H1 (cell line): ENCODE data around the gene POLR1B. TPM values are rescaled to one million over a fixed set of nuclear protein-coding genes. Genes with fewer than 3 reads are reported as not detected.

ENCODE experiments used
- CTCF ChIA-PET: fragments of 300-600 bp; sonication (Branson Sonifier 250); formaldehyde crosslinking; loops from one replicate; lab custom pipeline; 2021; ENCODE audit not compliant: partially characterized antibody; lab: Charles Lee
- POLR2A ChIA-PET: fragments of 300-600 bp; sonication (Branson Sonifier 250); formaldehyde crosslinking; loops from one replicate; lab custom pipeline; 2021; ENCODE audit warnings: inconsistent platforms; ENCODE audit not compliant: partially characterized antibody; lab: Charles Lee
- DNase-seq, 2 experiments: peaks; one replicate each; pipeline versions ENCODE4 v3.0.0 to v3.0.0-alpha.2; 2010 to 2022; ENCODE audit warnings: low spot score in 2 of 2, low read depth in 1 of 2, mixed read lengths in 1 of 2
- FAIRE-seq: peaks from 2 replicates; lab custom pipeline; 2011; peaks lifted over from hg19 to GRCh38; lab: Jason Lieb, UNC
- H2AFZ ChIP-seq: 2 replicates; pipeline ENCODE4 v1.8.1; 2012; ENCODE audit warnings: low read length, inconsistent platforms
- H2AK5ac ChIP-seq: 2 replicates; pipeline ENCODE4 v1.6.1; 2013; ENCODE audit warnings: low read depth, low read length
- H2BK120ac ChIP-seq: replicated peaks from 2 replicates; pipeline ENCODE3; 2013; ENCODE audit warnings: low read depth, low read length, inconsistent platforms
- H2BK12ac ChIP-seq: 2 replicates; pipeline ENCODE4 v1.6.1; 2013; ENCODE audit warnings: low read depth, low read length
- H2BK15ac ChIP-seq: 2 replicates; pipeline ENCODE4 v1.6.1; 2013; ENCODE audit warnings: low read length
- H2BK20ac ChIP-seq: 2 replicates; pipeline ENCODE4 v1.6.1; 2013; ENCODE audit warnings: low read length
- H2BK5ac ChIP-seq: 2 replicates; pipeline ENCODE4 v1.6.1; 2013; ENCODE audit warnings: low read depth, low read length
- H3K14ac ChIP-seq: 2 replicates; pipeline ENCODE4 v1.6.1; 2013; ENCODE audit warnings: inconsistent platforms; ENCODE audit not compliant: insufficient read length
- H3K18ac ChIP-seq: 2 replicates; pipeline ENCODE4 v1.6.1; 2013; ENCODE audit warnings: low read length; ENCODE audit errors: extremely low read depth
- H3K23ac ChIP-seq: 2 replicates; pipeline ENCODE4 v1.6.1; 2013; ENCODE audit warnings: inconsistent platforms; ENCODE audit not compliant: insufficient read length
- H3K23me2 ChIP-seq: 2 replicates; pipeline ENCODE4 v1.6.1; 2013; ENCODE audit warnings: low read depth, low read length
- H3K27ac ChIP-seq: 2 replicates; pipeline ENCODE4 v1.6.1; 2011; ENCODE audit warnings: low read depth, low read length, inconsistent platforms
- H3K27me3 ChIP-seq, 4 experiments: replicated peaks in 1 of 4; 1 replicate in 1 of 4; 2 replicates in 3 of 4; pipeline versions ENCODE4 v1.6.1 to v1.8.1; 2011 to 2013; ENCODE audit warnings: low read length in 3 of 4, mild to moderate bottlenecking in 3 of 4, inconsistent platforms in 2 of 4, mixed read lengths in 2 of 4, moderate library complexity in 1 of 4; ENCODE audit not compliant: control insufficient read depth in 3 of 4, insufficient read depth in 3 of 4; ENCODE audit errors: extremely low read depth in 1 of 4
- H3K36me3 ChIP-seq, 4 experiments: 2 replicates each; pipeline versions ENCODE4 v1.6.1 to v1.8.1; 2011 to 2013; ENCODE audit warnings: mild to moderate bottlenecking in 4 of 4, low read length in 3 of 4, moderate library complexity in 2 of 4, control low read depth in 1 of 4, inconsistent platforms in 1 of 4; ENCODE audit not compliant: insufficient read depth in 4 of 4, control insufficient read depth in 2 of 4
- H3K4ac ChIP-seq: replicated peaks from 2 replicates; pipeline ENCODE3; 2013; ENCODE audit warnings: low read length, low read depth, mixed read lengths, inconsistent platforms; ENCODE audit not compliant: insufficient read length
- H3K4me1 ChIP-seq, 4 experiments: replicated peaks in 1 of 4; 1 replicate in 1 of 4; 2 replicates in 3 of 4; pipeline versions ENCODE4 v1.6.1 to v1.8.1; 2011 to 2013; ENCODE audit warnings: low read length in 3 of 4, inconsistent platforms in 2 of 4, mixed read lengths in 1 of 4; ENCODE audit not compliant: insufficient read depth in 4 of 4, control insufficient read depth in 3 of 4
- H3K4me2 ChIP-seq, 2 experiments: 2 replicates each; pipeline versions ENCODE4 v1.6.1 to v1.8.1; 2011 to 2013; ENCODE audit warnings: low read depth in 2 of 2, low read length in 2 of 2, control low read depth in 1 of 2, inconsistent platforms in 1 of 2, mild to moderate bottlenecking in 1 of 2; ENCODE audit not compliant: insufficient read depth in 1 of 2
- H3K4me3 ChIP-seq, 4 experiments: fragments of 200-600, 300-600 bp in 1 of 4; sonication (generic), shearing (Covaris generic), sonication (Bioruptor Twin) in 1 of 4; 2 replicates each; pipeline versions ENCODE4 v1.5.1 to v1.8.1; 2011 to 2016; ENCODE audit warnings: low read length in 4 of 4, low read depth in 3 of 4, control low read depth in 2 of 4, inconsistent platforms in 2 of 4, mild to moderate bottlenecking in 2 of 4, mixed read lengths in 1 of 4, moderate library complexity in 1 of 4; ENCODE audit not compliant: insufficient read depth in 2 of 4; ENCODE audit errors: extremely low read depth in 1 of 4
- H3K56ac ChIP-seq: replicated peaks from 2 replicates; pipeline ENCODE3; 2013; ENCODE audit warnings: low read depth, mild to moderate bottlenecking, mixed read lengths, low read length, inconsistent platforms; ENCODE audit not compliant: insufficient read length
- H3K79me1 ChIP-seq: 2 replicates; pipeline ENCODE4 v1.6.1; 2013; ENCODE audit warnings: low read depth, low read length, control low read depth
- H3K79me2 ChIP-seq, 2 experiments: 2 replicates each; pipeline versions ENCODE4 v1.6.1 to v1.8.1; 2012 to 2013; ENCODE audit warnings: low read length in 2 of 2, mild to moderate bottlenecking in 2 of 2, inconsistent platforms in 1 of 2; ENCODE audit not compliant: insufficient read depth in 2 of 2, control insufficient read depth in 1 of 2
- H3K9ac ChIP-seq, 4 experiments: replicated peaks in 1 of 4; 1 replicate in 1 of 4; 2 replicates in 3 of 4; pipeline versions ENCODE4 v1.6.1 to v1.8.1; 2011 to 2013; ENCODE audit warnings: low read depth in 3 of 4, low read length in 3 of 4, control low read depth in 2 of 4, mild to moderate bottlenecking in 2 of 4, moderate library complexity in 2 of 4, inconsistent platforms in 1 of 4; ENCODE audit errors: extremely low read depth in 1 of 4
- H3K9me3 ChIP-seq, 2 experiments: 2 replicates each; pipeline versions ENCODE4 v1.6.1 to v1.8.1; 2012 to 2013; ENCODE audit warnings: mild to moderate bottlenecking in 2 of 2, moderate library complexity in 2 of 2, control low read depth in 1 of 2, inconsistent platforms in 1 of 2, low read depth in 1 of 2, low read length in 1 of 2, mixed read lengths in 1 of 2; ENCODE audit not compliant: insufficient read depth in 2 of 2
- H4K20me1 ChIP-seq, 2 experiments: replicated peaks in 1 of 2; 2 replicates each; pipeline versions ENCODE3 to v1.8.1; 2011 to 2013; ENCODE audit warnings: inconsistent platforms in 2 of 2, low read length in 2 of 2, mild to moderate bottlenecking in 1 of 2; ENCODE audit not compliant: insufficient read depth in 2 of 2, control insufficient read depth in 1 of 2
- H4K5ac ChIP-seq: 2 replicates; pipeline ENCODE4 v1.6.1; 2013; ENCODE audit warnings: low read length, low read depth, mixed read lengths, inconsistent platforms; ENCODE audit not compliant: insufficient read length
- H4K8ac ChIP-seq: 2 replicates; pipeline ENCODE4 v1.8.0; 2013; ENCODE audit warnings: mild to moderate bottlenecking, moderate library complexity, low read length, inconsistent platforms; ENCODE audit not compliant: insufficient read depth; ENCODE audit errors: extremely low read depth
- H4K91ac ChIP-seq: replicated peaks from 2 replicates; pipeline ENCODE3; 2013; ENCODE audit warnings: low read length, mixed read lengths, inconsistent platforms; ENCODE audit not compliant: insufficient read length
- ATF3 ChIP-seq: IDR thresholded peaks from 2 replicates; pipeline ENCODE4 v1.6.1; 2011; ENCODE audit warnings: low read depth, mild to moderate bottlenecking, low read length; ENCODE audit not compliant: insufficient read depth
- JUN ChIP-seq: IDR thresholded peaks from 2 replicates; pipeline ENCODE4 v1.6.1; 2011; ENCODE audit warnings: low read depth, mild to moderate bottlenecking, improper control_type of control experiment, low read length
- TAF7 ChIP-seq: optimal IDR thresholded peaks from 2 replicates; pipeline ENCODE3; 2011; ENCODE audit warnings: low read depth, mild to moderate bottlenecking, inconsistent platforms, low read length, moderate library complexity, borderline replicate concordance
- WGBS, 2 experiments: shearing (Covaris generic) in 1 of 2; methylation state at CpG; one replicate each; pipeline versions ENCODE4 v1.1.6 to v1.1.7; 2013 to 2015; ENCODE audit warnings: low lambda C conversion rate in 2 of 2, mixed read lengths in 2 of 2, inconsistent platforms in 1 of 2, low coverage in 1 of 2, missing lambda C conversion rate in 1 of 2; ENCODE audit not compliant: insufficient replicate concordance in 2 of 2, insufficient coverage in 1 of 2, insufficient read length in 1 of 2; ENCODE audit errors: extremely low coverage in 1 of 2, missing lambda C conversion rate in 1 of 2; 5-methylcytosine and 5-hydroxymethylcytosine counted together
- polyA plus RNA-seq, 7 experiments: library from polyadenylated mRNA; depleted of rRNA in 3 of 7; stranded (reverse) in 5 of 7; unstranded in 2 of 7; fragments of >200 nt in 5 of 7; fragments of 200-250 nt in 2 of 7; gene quantifications; 1 replicate in 5 of 7; 2 replicates in 1 of 7; 4 replicates in 1 of 7; pipeline versions ENCODE4 v1.2.1 to v1.2.3, GENCODE V29; 2011 to 2013; ENCODE audit warnings: missing spikeins in 2 of 7, mixed read lengths in 2 of 7
- total RNA-seq: library from RNA; stranded (reverse); fragmentation: NEBNext Ultra II Directional; extraction: Animal tissue kit (Norgen Biotek cat#: 25700); gene quantifications from 2 replicates; pipeline ENCODE4 v1.2.1, GENCODE V29; 2021

POLR1B gene
- total and polyA plus RNA-seq, 2 of the 8 experiments (the other 6 are each of a cell fraction or from before 2014, with no cell fraction given) = 24.3 to 69.4 TPM

GRCh38 chr2:112606547-112606946 is 64.3 kb downstream of the POLR1B start:
- Histone ChIP-seq H3K27me3 (no peaks in the 10 kb centered on the region), H3K4ac (no peak overlapping the region), H2BK5ac (no peak overlapping the region; the same call in 1 of the 2 replicates), H4K91ac (no peak overlapping the region), H2BK20ac (no peak overlapping the region; the same call in 1 of the 2 replicates), H3K27ac (no peak overlapping the region), H4K5ac (no peak overlapping the region), H4K20me1 (no peaks in the 10 kb centered on the region), H2AFZ (no peak overlapping the region; the same call in 1 of the 2 replicates), H3K18ac (no peak overlapping the region), H2BK120ac (no peak overlapping the region), H3K79me1 (no peaks in the 10 kb centered on the region), H3K9ac (no peak overlapping the region), H4K8ac (no peak overlapping the region; the same call in 1 of the 2 replicates), H3K4me1 (no peaks in the 10 kb centered on the region), H3K9me3 (no peaks in the 10 kb centered on the region), H3K4me2 (no peak overlapping the region), H3K56ac (no peak overlapping the region), H2AK5ac (no peak overlapping the region), H3K14ac (no peak overlapping the region), H3K23ac (no peak overlapping the region), H3K79me2 (no peaks in the 10 kb centered on the region), H2BK15ac (no peak overlapping the region), H3K36me3 (no peaks in the 10 kb centered on the region), H2BK12ac (no peak overlapping the region), H3K4me3 (no peak overlapping the region), H3K23me2 (no peaks in the 10 kb centered on the region)
- ChIA-PET POLR2A (interaction anchor here (1.5 kb wide), 1 partner anchor 8 kb away, joined by 3 read pairs; no protein-coding TSS in a partner anchor), CTCF (interaction anchor here (0.7 to 8.9 kb wide), 4 partner anchors 8 to 119 kb away, joined by 3 to 57 read pairs (median 13); partner anchors contain the start of gene SLC20A1)
- FAIRE-seq (no peak), DNase-seq (no peak)
- no peak for TF ChIP-seq JUN
- no peak for TF ChIP-seq ATF3
- TF ChIP-seq TAF7 = no peak
- WGBS, 2 experiments = 80% methylated on average over 4 of the region's 4 CpGs; no CpG with 5 or more reads in 1 of the 2 experiments
